HepG2 (cell line): ENCODE results near the gene ZNF25. TPM values are rescaled to one million over a fixed set of nuclear protein-coding genes. Genes with fewer than 3 reads are reported as not detected.
A peak's percentile ranks its signal among the peaks of the same experiment; 100 is the strongest.

ENCODE experiments used
- FOXA1 ChIP-seq, 2 experiments: fragments of 450-650 bp in 1 of 2; sonication (generic) in 1 of 2; formaldehyde crosslinking in 1 of 2; IDR thresholded peaks; 2 replicates each; pipeline versions ENCODE4 v1.4.0 to v1.6.1; 2016 to 2020; ENCODE audit warnings: missing genetic modification reagents in 1 of 2
- FOXK1 ChIP-seq: sonication (generic); formaldehyde crosslinking; IDR thresholded peaks from 2 replicates; pipeline ENCODE4 v1.4.0; 2020; ENCODE audit warnings: low read depth, missing genetic modification reagents, borderline replicate concordance
- HMG20A ChIP-seq: IDR thresholded peaks from 2 replicates; pipeline ENCODE4 v1.6.1; 2016; ENCODE audit warnings: borderline replicate concordance
- KDM2A ChIP-seq: sonication (generic); formaldehyde crosslinking; IDR thresholded peaks from 2 replicates; pipeline ENCODE4 v1.4.0; 2020; ENCODE audit warnings: low read depth, missing genetic modification reagents, borderline replicate concordance
- MAFF ChIP-seq: IDR thresholded peaks from 2 replicates; pipeline ENCODE4 v1.6.1; 2011; ENCODE audit warnings: low read depth, low read length, improper control_type of control experiment
- PHF20 ChIP-seq: sonication (generic); formaldehyde crosslinking; IDR thresholded peaks from 2 replicates; pipeline ENCODE4 v1.5.0; 2020; ENCODE audit warnings: mild to moderate bottlenecking, missing genetic modification reagents
- POGZ ChIP-seq: sonication (generic); formaldehyde crosslinking; IDR thresholded peaks from 2 replicates; pipeline ENCODE4 v1.4.0; 2020; ENCODE audit warnings: mild to moderate bottlenecking, missing genetic modification reagents
- SNAI1 ChIP-seq: sonication (generic); formaldehyde crosslinking; IDR thresholded peaks from 2 replicates; pipeline ENCODE4 v1.5.0; 2020; ENCODE audit warnings: mild to moderate bottlenecking, missing genetic modification reagents, borderline replicate concordance
- SUZ12 ChIP-seq: fragments of 150-350 bp; IDR thresholded peaks from 2 replicates; pipeline ENCODE4 v1.6.1; 2014; ENCODE audit warnings: low read depth, low read length
- TIGD3 ChIP-seq: sonication (generic); formaldehyde crosslinking; IDR thresholded peaks from 2 replicates; pipeline ENCODE4 v1.5.1; 2020; ENCODE audit warnings: mild to moderate bottlenecking, missing genetic modification reagents, borderline replicate concordance
- ZNF280D ChIP-seq: sonication (generic); formaldehyde crosslinking; IDR thresholded peaks from 2 replicates; pipeline ENCODE4 v1.5.1; 2020; ENCODE audit warnings: mild to moderate bottlenecking, missing genetic modification reagents
- ZNF501 ChIP-seq: sonication (generic); formaldehyde crosslinking; IDR thresholded peaks from 2 replicates; pipeline ENCODE4 v1.5.1; 2020; ENCODE audit warnings: mild to moderate bottlenecking, moderate library complexity, missing genetic modification reagents
- ZNF513 ChIP-seq: sonication (generic); formaldehyde crosslinking; conservative IDR thresholded peaks from 2 replicates; pipeline ENCODE4 v1.5.0; 2020; ENCODE audit warnings: missing genetic modification reagents
- ZNF567 ChIP-seq: sonication (generic); formaldehyde crosslinking; IDR thresholded peaks from 2 replicates; pipeline ENCODE4 v1.8.1; 2023; ENCODE audit warnings: mild to moderate bottlenecking, missing genetic modification reagents, borderline replicate concordance
- ZNF598 ChIP-seq: sonication (generic); formaldehyde crosslinking; IDR thresholded peaks from 2 replicates; pipeline ENCODE4 v1.5.1; 2020; ENCODE audit warnings: mild to moderate bottlenecking, missing genetic modification reagents, borderline replicate concordance
- ZNF672 ChIP-seq: sonication (generic); formaldehyde crosslinking; IDR thresholded peaks from 2 replicates; pipeline ENCODE4 v1.8.1; 2022; ENCODE audit warnings: missing genetic modification reagents
- ZNF691 ChIP-seq: sonication (generic); formaldehyde crosslinking; IDR thresholded peaks from 2 replicates; pipeline ENCODE4 v1.4.0; 2020; ENCODE audit warnings: missing genetic modification reagents, low read depth, mild to moderate bottlenecking, borderline replicate concordance
- ZNF766 ChIP-seq: sonication (generic); formaldehyde crosslinking; IDR thresholded peaks from 2 replicates; pipeline ENCODE4 v1.5.0; 2020; ENCODE audit warnings: missing genetic modification reagents, borderline replicate concordance
- ZNF772 ChIP-seq: sonication (generic); formaldehyde crosslinking; IDR thresholded peaks from 2 replicates; pipeline ENCODE4 v1.5.0; 2020; ENCODE audit warnings: mild to moderate bottlenecking, missing genetic modification reagents
- ZSCAN20 ChIP-seq: sonication (generic); formaldehyde crosslinking; IDR thresholded peaks from 2 replicates; pipeline ENCODE4 v1.4.0; 2020; ENCODE audit warnings: missing genetic modification reagents, mild to moderate bottlenecking, borderline replicate concordance
- ZZZ3 ChIP-seq: sonication (generic); formaldehyde crosslinking; IDR thresholded peaks from 2 replicates; pipeline ENCODE4 v1.4.0; 2020; ENCODE audit warnings: missing genetic modification reagents, mild to moderate bottlenecking, borderline replicate concordance
- polyA plus RNA-seq, 8 experiments: library from polyadenylated mRNA; depleted of rRNA in 3 of 8; stranded (reverse) in 7 of 8; unstranded in 1 of 8; fragments of >200 nt; fragmentation: Illumina TruSeq in 4 of 8; extraction: Trizol in 4 of 8; gene quantifications; 2 replicates each; pipeline versions ENCODE4 v1.2.1 to v1.2.3, GENCODE V29; 2011 to 2016; ENCODE audit warnings: low read depth in 4 of 8, missing spikeins in 1 of 8, mixed read lengths in 1 of 8; ENCODE audit not compliant: insufficient read depth in 1 of 8
- total RNA-seq, 5 experiments: library from RNA; depleted of rRNA; stranded (reverse); fragments of >200 nt; fragmentation: Illumina TruSeq; extraction: Trizol; gene quantifications; 2 replicates each; pipeline ENCODE4 v1.2.3, GENCODE V29; 2016; ENCODE audit warnings: low read depth in 1 of 5

ZNF25 gene
- total and polyA plus RNA-seq, 2 of the 13 experiments (the other 11 are each of a cell fraction or from before 2014, with no cell fraction given): 1.4 to 1.5 TPM

GRCh38 chr10:37976091-37976879, at the start of gene ZNF25 (continued):
- TF ChIP-seq ZZZ3 (CRISPR knock-in tag): peak; percentile 91; the same call in 1 of the 2 replicates
- TF ChIP-seq SNAI1 (CRISPR knock-in tag): no peak
- TF ChIP-seq ZNF501: peak; percentile 93
- peak; percentile 75 for TF ChIP-seq PHF20
- no peak for TF ChIP-seq ZNF280D
- no peak for TF ChIP-seq ZNF672 (CRISPR knock-in tag)
- no peak for TF ChIP-seq TIGD3
- peak; percentile 78 for TF ChIP-seq SUZ12
- TF ChIP-seq ZNF513 (CRISPR knock-in tag): 0 out of 2 replicates have a peak, but pooled peaks have one; percentile 57
- TF ChIP-seq ZNF691 (CRISPR knock-in tag): peak; percentile 32; the same call in 1 of the 2 replicates
- peak; percentile 74 for TF ChIP-seq ZNF772
- peak; percentile 10; the same call in 1 of the 2 replicates for TF ChIP-seq FOXK1 (CRISPR knock-in tag)
- TF ChIP-seq ZNF598 (CRISPR knock-in tag): peak; percentile 73
- TF ChIP-seq MAFF: no peak
- TF ChIP-seq ZSCAN20 (CRISPR knock-in tag): 0 out of 2 replicates have a peak, but pooled peaks have one; percentile 46
- TF ChIP-seq KDM2A (CRISPR knock-in tag): peak; percentile 88
- peak; percentile 83 for TF ChIP-seq POGZ (CRISPR knock-in tag)
- TF ChIP-seq ZNF766 (CRISPR knock-in tag): peak; percentile 54; the same call in 1 of the 2 replicates
- peak; percentile 67 for TF ChIP-seq ZNF567
- TF ChIP-seq FOXA1 (IDR thresholded peaks at IDR 0.05): no peak
- 0 out of 2 replicates have a peak, but pooled peaks have one; percentile 4 for TF ChIP-seq FOXA1 (CRISPR knock-in tag; IDR thresholded peaks at IDR 0.05)
- 0 out of 2 replicates have a peak, but pooled peaks have one; percentile 31 for TF ChIP-seq HMG20A (CRISPR knock-in tag)
